Trophoblast cell (in vitro differentiated cells and primary cell): ENCODE measurements around the gene ESR1.
A peak's percentile ranks its signal among the peaks of the same experiment; 100 is the strongest.

Experiments used
- DNase-seq, 2 donors: peaks; one replicate each; pipeline ENCODE4 v3.0.0-alpha.2; 2016
- H2AFZ ChIP-seq: 2 replicates; pipeline ENCODE4 v1.6.1; 2013; ENCODE audit warnings: low read length, moderate library complexity, mild to moderate bottlenecking; ENCODE audit not compliant: insufficient read depth, poor library complexity
- H2AK5ac ChIP-seq: 2 replicates; pipeline ENCODE4 v1.6.1; 2013; ENCODE audit warnings: mild to moderate bottlenecking, low read length
- H2BK120ac ChIP-seq: 2 replicates; pipeline ENCODE4 v1.6.1; 2013; ENCODE audit warnings: low read length, mild to moderate bottlenecking, moderate library complexity; ENCODE audit not compliant: insufficient read depth, poor library complexity
- H2BK12ac ChIP-seq: 2 replicates; pipeline ENCODE4 v1.6.1; 2013; ENCODE audit warnings: mild to moderate bottlenecking, low read length, moderate library complexity
- H2BK5ac ChIP-seq: 2 replicates; pipeline ENCODE4 v1.6.1; 2013; ENCODE audit warnings: low read length, low read depth, moderate library complexity, mild to moderate bottlenecking; ENCODE audit not compliant: poor library complexity
- H3K14ac ChIP-seq: 2 replicates; pipeline ENCODE4 v1.6.1; 2013; ENCODE audit warnings: mild to moderate bottlenecking, low read length
- H3K18ac ChIP-seq: 2 replicates; pipeline ENCODE4 v1.6.1; 2013; ENCODE audit warnings: mild to moderate bottlenecking, low read length
- H3K23ac ChIP-seq: 2 replicates; pipeline ENCODE4 v1.6.1; 2013; ENCODE audit warnings: low read length
- H3K27ac ChIP-seq: 2 replicates; pipeline ENCODE4 v1.5.1; 2013; ENCODE audit warnings: low read depth, mild to moderate bottlenecking, inconsistent platforms, low read length, moderate library complexity
- H3K27me3 ChIP-seq: 2 replicates; pipeline ENCODE4 v1.6.1; 2013; ENCODE audit warnings: inconsistent platforms, mild to moderate bottlenecking, low read length, moderate library complexity; ENCODE audit not compliant: insufficient read depth
- H3K36me3 ChIP-seq, 2 experiments: 1 replicate in 1 of 2; 2 replicates in 1 of 2; pipeline ENCODE4 v1.6.1; 2013; ENCODE audit warnings: low read length in 2 of 2, mild to moderate bottlenecking in 2 of 2, moderate library complexity in 1 of 2; ENCODE audit not compliant: insufficient read depth in 2 of 2, control insufficient read depth in 1 of 2
- H3K4ac ChIP-seq: 2 replicates; pipeline ENCODE4 v1.6.1; 2013; ENCODE audit warnings: low read depth, mild to moderate bottlenecking, low read length, moderate library complexity
- H3K4me1 ChIP-seq, 2 experiments: 1 replicate in 1 of 2; 2 replicates in 1 of 2; pipeline ENCODE4 v1.6.1; 2013; ENCODE audit warnings: low read length in 2 of 2, mild to moderate bottlenecking in 2 of 2, moderate library complexity in 1 of 2; ENCODE audit not compliant: insufficient read depth in 2 of 2, control insufficient read depth in 1 of 2
- H3K4me2 ChIP-seq: 2 replicates; pipeline ENCODE4 v1.6.1; 2013; ENCODE audit warnings: inconsistent platforms, mild to moderate bottlenecking, low read length, moderate library complexity
- H3K4me3 ChIP-seq: 2 replicates; pipeline ENCODE4 v1.5.1; 2013; ENCODE audit warnings: mild to moderate bottlenecking, low read depth, low read length, inconsistent platforms
- H3K79me1 ChIP-seq: one replicate; pipeline ENCODE4 v1.6.1; 2013; ENCODE audit warnings: low read length
- H3K79me2 ChIP-seq: 2 replicates; pipeline ENCODE4 v1.6.1; 2013; ENCODE audit warnings: low read length, mild to moderate bottlenecking; ENCODE audit not compliant: control insufficient read depth, insufficient read depth, poor library complexity
- H3K9ac ChIP-seq: 2 replicates; pipeline ENCODE4 v1.6.1; 2013; ENCODE audit warnings: mild to moderate bottlenecking, low read length
- H3K9me3 ChIP-seq: 2 replicates; pipeline ENCODE4 v1.6.1; 2013; ENCODE audit warnings: low read depth, mild to moderate bottlenecking, control low read depth, inconsistent platforms, low read length; ENCODE audit not compliant: insufficient read depth
- H4K12ac ChIP-seq: 2 replicates; pipeline ENCODE4 v1.6.1; 2013; ENCODE audit warnings: low read depth, mild to moderate bottlenecking, low read length, moderate library complexity
- H4K8ac ChIP-seq: 2 replicates; pipeline ENCODE4 v1.6.1; 2013; ENCODE audit warnings: low read depth, mild to moderate bottlenecking, low read length, moderate library complexity
- H4K91ac ChIP-seq: one replicate; pipeline ENCODE4 v1.6.1; 2013; ENCODE audit warnings: low read depth, mild to moderate bottlenecking, low read length, moderate library complexity
- WGBS: extraction: QIAGEN DNeasy Blood & Tissue Kit; methylation state at CpG from one replicate; pipeline ENCODE4 v1.1.7; 2013; ENCODE audit warnings: missing lambda C conversion rate; ENCODE audit not compliant: insufficient read length, insufficient coverage; ENCODE audit errors: extremely low coverage; 5-methylcytosine and 5-hydroxymethylcytosine counted together

ESR1 gene

GRCh38 chr6:151835396-151835795 lies 27.9 kb downstream of the ESR1 start:
- Histone ChIP-seq H3K4me3 (no peak overlapping the region), H2BK120ac (no peak overlapping the region), H2BK12ac (no peak overlapping the region), H3K4me2 (no peak overlapping the region), H2AFZ (no peak overlapping the region), H3K79me2 (no peaks in the 10 kb centered on the region), H3K9ac (no peak overlapping the region), H4K8ac (no peak overlapping the region), H2BK5ac (no peak overlapping the region), H4K91ac (no peak overlapping the region), H3K79me1 (no peaks in the 10 kb centered on the region), H3K23ac (no peak overlapping the region), H3K14ac (no peak overlapping the region), H3K9me3 (no peaks in the 10 kb centered on the region), H3K27ac (no peak overlapping the region), H3K4ac (no peak overlapping the region), H3K36me3 (no peaks in the 10 kb centered on the region), H4K12ac (no peak overlapping the region), H3K4me1 (no peaks in the 10 kb centered on the region), H2AK5ac (no peak overlapping the region), H3K18ac (no peak overlapping the region), H3K27me3 (no peaks in the 10 kb centered on the region)
- DNase-seq = no peak
- WGBS = no CpG with 5 or more reads among the region's 4 CpGs

DNA sequence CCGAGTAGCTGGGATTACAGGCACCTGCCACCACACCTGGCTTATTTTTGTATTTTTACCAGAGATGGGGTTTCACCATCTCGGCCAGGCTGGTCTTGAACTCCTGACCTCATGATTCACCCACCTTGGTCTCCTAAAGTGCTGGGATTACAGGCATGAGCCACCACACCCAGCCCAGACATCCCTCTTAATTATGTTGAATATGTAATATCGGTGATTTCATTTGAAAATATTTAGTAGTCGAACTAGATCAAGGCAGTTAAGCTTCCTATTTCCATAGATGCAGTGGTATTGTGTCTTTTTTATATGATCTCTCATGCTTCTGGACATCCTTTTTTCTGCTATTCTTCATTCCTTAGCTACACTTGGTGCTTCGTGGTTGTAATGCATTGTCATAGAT lies 29.7 kb downstream of the ESR1 start:
- Histone ChIP-seq H3K4me1 (no peaks in the 10 kb centered on the region), H3K79me1 (no peaks in the 10 kb centered on the region), H3K4me3 (no peak overlapping the region), H3K27me3 (no peaks in the 10 kb centered on the region), H3K79me2 (no peaks in the 10 kb centered on the region), H3K9me3 (no peaks in the 10 kb centered on the region), H2BK12ac (no peak overlapping the region), H4K12ac (no peak overlapping the region), H3K9ac (no peak overlapping the region), H3K14ac (no peak overlapping the region), H2AFZ (no peak overlapping the region), H3K23ac (no peak overlapping the region), H3K4ac (no peak overlapping the region), H3K18ac (no peak overlapping the region), H2AK5ac (no peak overlapping the region), H3K4me2 (no peak overlapping the region), H3K36me3 (no peaks in the 10 kb centered on the region), H3K27ac (no peak overlapping the region), H4K91ac (no peak overlapping the region), H2BK5ac (no peak overlapping the region), H2BK120ac (no peak overlapping the region), H4K8ac (no peak overlapping the region)
- no peak for DNase-seq
- no CpG with 5 or more reads among the region's 5 CpGs for WGBS

DNA sequence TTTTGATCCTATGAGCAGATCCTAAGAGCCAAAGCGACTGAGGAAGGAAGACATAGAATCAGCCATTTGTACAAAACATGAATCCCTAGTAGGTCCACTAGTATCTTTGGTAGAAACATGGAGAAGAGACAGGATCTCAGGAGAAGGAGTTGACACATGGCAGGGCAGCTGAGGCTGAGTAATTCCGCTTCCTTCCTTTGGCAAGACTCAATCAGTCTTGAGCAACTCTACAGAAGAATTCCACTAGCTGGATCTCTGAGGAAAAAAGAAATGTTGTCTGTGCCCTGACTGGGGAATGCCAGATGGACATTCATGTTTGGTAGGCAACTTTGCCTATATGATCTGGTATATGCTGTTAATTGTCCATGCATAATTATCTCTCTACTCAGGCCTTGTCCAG lies 35.3 kb downstream of the ESR1 start:
- Histone ChIP-seq H3K18ac (no peak overlapping the region), H4K8ac (no peak overlapping the region), H3K14ac (no peak overlapping the region), H3K23ac (no peak overlapping the region), H2BK12ac (no peak overlapping the region), H3K4me2 (no peak overlapping the region), H3K4ac (no peak overlapping the region), H2AK5ac (no peak overlapping the region), H3K79me1 (no peaks in the 10 kb centered on the region), H2BK5ac (no peak overlapping the region), H4K91ac (no peak overlapping the region), H3K27me3 (no peaks in the 10 kb centered on the region), H3K9me3 (no peaks in the 10 kb centered on the region), H2AFZ (no peak overlapping the region), H3K36me3 (no peaks in the 10 kb centered on the region), H3K9ac (no peak overlapping the region), H3K4me1 (no peaks in the 10 kb centered on the region), H3K27ac (no peak overlapping the region), H4K12ac (no peak overlapping the region), H3K79me2 (no peaks in the 10 kb centered on the region), H2BK120ac (no peak overlapping the region), H3K4me3 (no peak overlapping the region)
- DNase-seq = peak in 1 of 2 donors; percentile 14
- WGBS = no CpG with 5 or more reads among the region's 2 CpGs

DNA sequence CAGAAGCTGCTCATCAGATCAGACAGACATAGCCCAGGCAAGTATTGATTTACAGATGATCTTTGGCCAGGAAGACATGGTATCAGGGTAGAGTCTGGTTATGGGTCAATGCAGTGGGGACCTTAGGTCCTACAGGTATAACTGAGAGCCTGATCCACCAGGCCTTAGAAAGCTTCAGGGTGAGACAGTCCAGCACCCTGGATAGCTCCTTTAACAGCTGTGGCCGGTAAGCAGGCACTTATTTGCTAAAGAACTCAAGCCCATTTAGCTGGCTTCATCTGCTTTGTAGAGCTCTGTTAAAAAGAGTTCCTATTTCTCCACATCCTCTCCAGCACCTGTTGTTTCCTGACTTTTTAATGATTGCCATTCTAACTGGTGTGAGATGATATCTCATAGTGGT lies 39.6 kb downstream of the ESR1 start:
- H3K18ac ChIP-seq = no peak overlapping the region
- H3K14ac ChIP-seq = no peak overlapping the region
- no peaks in the 10 kb centered on the region for H3K36me3 ChIP-seq
- no peak overlapping the region for H3K4me2 ChIP-seq
- H3K4me1 ChIP-seq = no peaks in the 10 kb centered on the region
- no peak overlapping the region for H2AFZ ChIP-seq
- no peak overlapping the region for H3K9ac ChIP-seq
- no peaks in the 10 kb centered on the region for H3K27me3 ChIP-seq
- H4K12ac ChIP-seq = no peak overlapping the region
- no peak overlapping the region for H2BK5ac ChIP-seq
- H3K27ac ChIP-seq = no peak overlapping the region
- H3K79me2 ChIP-seq = no peaks in the 10 kb centered on the region
- H3K23ac ChIP-seq = no peak overlapping the region
- H3K4me3 ChIP-seq = no peak overlapping the region
- H2AK5ac ChIP-seq = no peak overlapping the region
- H2BK120ac ChIP-seq = no peak overlapping the region
- no peak overlapping the region for H4K91ac ChIP-seq
- peak; percentile 8 to 50 for DNase-seq
- no peak overlapping the region for H2BK12ac ChIP-seq
- H3K4ac ChIP-seq = no peak overlapping the region
- H3K9me3 ChIP-seq = no peaks in the 10 kb centered on the region
- H3K79me1 ChIP-seq = no peaks in the 10 kb centered on the region
- no peak overlapping the region for H4K8ac ChIP-seq
- no CpG with 5 or more reads among the region's 1 CpG for WGBS
